UCSD-AML1 (cell line): ENCODE data around the gene ISG15.

Experiments
- DNase-seq: peaks from one replicate; lab custom pipeline; 2025; ENCODE audit not compliant: unreplicated experiment; lab: John Stamatoyannopoulos, UW

The ISG15 gene

DNA sequence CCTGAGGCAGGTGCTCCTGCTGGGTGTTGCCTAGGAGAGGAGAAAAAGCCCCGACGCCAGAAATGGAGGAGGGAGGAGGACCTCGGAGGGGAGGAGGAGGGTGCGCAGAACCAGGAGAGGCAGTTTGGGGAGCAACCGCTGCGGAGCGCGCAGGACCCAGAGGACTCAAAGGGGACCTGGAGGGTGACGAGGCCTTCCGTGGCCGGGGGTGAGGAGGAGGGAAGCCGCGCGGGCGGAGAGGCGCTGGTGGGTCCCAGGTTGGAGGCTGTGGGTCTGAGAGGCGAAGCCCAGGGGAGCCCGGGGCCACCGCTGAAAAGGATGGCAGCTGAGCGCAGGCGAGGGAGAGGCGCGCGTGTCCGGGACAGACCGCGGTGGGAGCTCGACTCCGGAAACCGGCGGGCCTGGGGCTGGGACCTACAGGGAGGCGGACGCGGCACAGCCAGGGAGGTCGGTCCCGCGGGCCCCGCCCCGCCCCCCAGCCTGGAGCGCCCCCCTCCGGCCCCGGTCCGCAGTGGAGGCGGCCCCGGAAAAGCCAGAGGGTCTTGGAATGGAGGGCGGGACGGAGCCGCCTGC is 45.7 kb downstream of the ISG15 start:
- DNase-seq = peak; percentile 83

DNA sequence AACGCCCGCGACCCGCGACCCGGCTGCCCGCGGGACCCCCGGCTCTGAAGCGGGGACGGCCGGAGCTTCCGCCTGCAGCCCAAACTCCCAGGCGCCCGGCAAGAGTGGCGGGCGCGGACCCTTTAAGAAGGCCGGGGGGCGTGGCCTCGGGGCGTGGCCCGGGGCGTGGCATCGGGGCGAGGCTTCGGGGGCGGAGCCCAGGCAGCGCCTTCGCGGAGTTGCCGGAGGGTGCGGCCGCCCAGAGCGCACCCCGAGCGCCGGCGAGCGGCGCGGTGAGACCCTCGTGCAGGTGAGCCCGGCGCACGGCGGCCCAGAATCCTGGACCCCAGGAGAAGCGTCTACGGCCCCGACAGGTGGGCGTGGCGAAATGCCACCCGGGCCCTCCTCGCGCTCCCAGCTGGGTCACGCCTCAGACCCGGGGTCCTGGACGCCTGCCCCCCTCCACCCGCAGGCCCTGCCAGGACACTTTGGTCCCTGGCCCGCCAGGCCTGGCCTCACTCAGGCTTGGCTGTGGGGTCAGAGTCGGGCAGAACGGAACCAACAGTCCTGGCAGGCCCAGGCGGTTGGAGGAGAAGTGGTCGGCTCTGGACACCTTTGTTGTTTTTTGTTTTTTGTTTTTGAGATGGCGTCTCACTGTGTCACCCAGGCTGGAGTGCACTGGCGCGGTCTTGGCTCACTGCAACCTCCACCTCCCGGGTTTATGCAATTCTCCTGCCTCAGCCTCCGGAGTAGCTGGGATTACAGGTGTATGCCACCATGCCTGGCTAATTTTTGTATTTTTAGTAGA is 46.4 kb downstream of the ISG15 start:
- DNase-seq = peak; percentile 90

DNA sequence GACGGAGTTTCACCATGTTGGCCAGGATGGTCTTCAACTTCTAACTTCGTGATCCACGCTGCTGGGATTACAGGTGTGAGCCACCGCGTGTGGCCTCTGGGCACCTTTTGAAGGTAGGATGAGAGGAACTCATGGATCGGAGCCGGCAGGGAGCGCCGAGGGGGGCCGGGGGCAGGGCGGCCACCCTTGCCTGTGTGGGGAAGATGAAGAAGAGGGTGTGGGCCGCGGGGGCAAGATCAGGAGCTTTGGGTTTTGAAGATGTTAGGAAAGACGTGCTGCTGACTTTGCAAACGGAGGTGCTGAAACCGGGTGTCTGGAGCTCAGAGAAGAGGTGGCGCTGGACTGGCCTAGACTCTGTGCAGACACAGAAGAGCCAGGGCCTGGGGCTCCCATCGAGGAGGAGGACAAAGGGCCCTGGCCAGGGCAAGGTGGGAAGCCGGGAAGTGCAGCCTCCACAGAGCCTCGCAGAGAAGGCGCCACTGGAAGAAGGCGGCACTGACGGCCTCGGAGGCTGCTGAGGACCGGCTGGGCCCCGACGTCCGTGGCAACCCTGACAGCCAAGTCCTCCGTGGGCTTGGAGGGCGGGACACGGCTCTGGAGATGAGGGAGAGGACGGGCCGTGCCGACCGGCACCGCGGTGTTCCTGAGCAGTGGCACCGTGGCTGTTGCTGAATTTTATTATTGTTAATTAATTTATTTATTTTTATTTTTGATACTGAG is 47.1 kb downstream of the ISG15 start:
- no peak for DNase-seq

GRCh38 chr1:1061682-1062345 is 48.5 kb downstream of the ISG15 start:
- DNase-seq = no peak

GRCh38 chr1:1062348-1063163 is 49.3 kb downstream of the ISG15 start:
- DNase-seq = no peak

GRCh38 chr1:1063261-1063944 is 50.1 kb downstream of the ISG15 start:
- no peak for DNase-seq
